Muscle layer of colon (tissue), 2 donors: Measurements from ENCODE around the gene APBA2.

Source experiments
- H3K27ac ChIP-seq: one replicate; pipeline ENCODE4 v1.7.0; 2013; ENCODE audit warnings: low read depth, mild to moderate bottlenecking, low read length, moderate library complexity
- H3K27me3 ChIP-seq, 2 donors: one replicate each; pipeline ENCODE4 v1.7.0; 2013; ENCODE audit warnings: low read length in 2 of 2, mild to moderate bottlenecking in 2 of 2; ENCODE audit not compliant: insufficient read depth in 2 of 2, control insufficient read depth in 1 of 2
- H3K36me3 ChIP-seq: one replicate; pipeline ENCODE4 v1.7.0; 2013; ENCODE audit warnings: mild to moderate bottlenecking, low read length; ENCODE audit not compliant: insufficient read depth
- H3K4me1 ChIP-seq: one replicate; pipeline ENCODE4 v1.7.0; 2013; ENCODE audit warnings: mild to moderate bottlenecking, low read length; ENCODE audit not compliant: insufficient read depth
- H3K4me3 ChIP-seq, 2 donors: one replicate each; pipeline ENCODE4 v1.7.0; 2013; ENCODE audit warnings: low read length in 2 of 2, low read depth in 1 of 2, mild to moderate bottlenecking in 1 of 2, moderate library complexity in 1 of 2
- H3K9ac ChIP-seq: one replicate; pipeline ENCODE4 v1.7.0; 2013; ENCODE audit warnings: low read length
- H3K9me3 ChIP-seq: one replicate; pipeline ENCODE4 v1.7.0; 2013; ENCODE audit warnings: mild to moderate bottlenecking, low read length
- donor health status: abdominal sarcoma.
- donor health status: Adenocarcinoma of cecum.

Gene APBA2

GRCh38 chr15:28880680-28881079 is 5.1 kb upstream of the APBA2 start:
- H3K9me3 ChIP-seq: no peaks in the 10 kb centered on the region
- H3K27ac ChIP-seq: no peak overlapping the region
- H3K27me3 ChIP-seq: peaks cover 5 to 12% of the 10 kb centered on the region in 2 donors
- no peaks in the 10 kb centered on the region for H3K4me1 ChIP-seq
- no peak overlapping the region for H3K4me3 ChIP-seq
- no peaks in the 10 kb centered on the region for H3K36me3 ChIP-seq
- H3K9ac ChIP-seq: no peak overlapping the region

GRCh38 chr15:28881170-28881569 is 4.6 kb upstream of the APBA2 start:
- H3K27ac ChIP-seq: no peak overlapping the region
- no peaks in the 10 kb centered on the region for H3K4me1 ChIP-seq
- H3K9ac ChIP-seq: no peak overlapping the region
- H3K4me3 ChIP-seq: no peak overlapping the region
- no peaks in the 10 kb centered on the region for H3K9me3 ChIP-seq
- H3K27me3 ChIP-seq: peaks cover 5 to 13% of the 10 kb centered on the region in 2 donors
- no peaks in the 10 kb centered on the region for H3K36me3 ChIP-seq

GRCh38 chr15:28881600-28881999 is 4.2 kb upstream of the APBA2 start:
- Histone ChIP-seq H3K36me3 (no peaks in the 10 kb centered on the region), H3K4me1 (no peaks in the 10 kb centered on the region), H3K9me3 (no peaks in the 10 kb centered on the region), H3K27me3 (peaks cover 5 to 15% of the 10 kb centered on the region in 2 donors), H3K27ac (no peak overlapping the region), H3K9ac (no peak overlapping the region), H3K4me3 (no peak overlapping the region)

GRCh38 chr15:28884151-28884940 is 1.4 kb upstream of the APBA2 start:
- no peaks in the 10 kb centered on the region for H3K36me3 ChIP-seq
- no peaks in the 10 kb centered on the region for H3K9me3 ChIP-seq
- no peak overlapping the region for H3K4me3 ChIP-seq
- H3K27me3 ChIP-seq: peaks cover 5 to 26% of the 10 kb centered on the region in 2 donors
- no peak overlapping the region for H3K27ac ChIP-seq
- H3K9ac ChIP-seq: no peak overlapping the region
- H3K4me1 ChIP-seq: no peaks in the 10 kb centered on the region

GRCh38 chr15:28885128-28885629 is 595 bp upstream of the APBA2 start:
- H3K4me1 ChIP-seq: no peaks in the 10 kb centered on the region
- no peak overlapping the region for H3K9ac ChIP-seq
- H3K9me3 ChIP-seq: no peaks in the 10 kb centered on the region
- peaks cover 5 to 26% of the 10 kb centered on the region in 2 donors for H3K27me3 ChIP-seq
- H3K36me3 ChIP-seq: no peaks in the 10 kb centered on the region
- no peak overlapping the region for H3K27ac ChIP-seq
- no peak overlapping the region for H3K4me3 ChIP-seq

- H3K4me1 ChIP-seq: no peaks in the 10 kb centered on the region
- H3K36me3 ChIP-seq: no peaks in the 10 kb centered on the region
- peaks cover 5 to 26% of the 10 kb centered on the region in 2 donors for H3K27me3 ChIP-seq
- H3K9me3 ChIP-seq: no peaks in the 10 kb centered on the region
- no peak overlapping the region for H3K4me3 ChIP-seq
- H3K9ac ChIP-seq: no peak overlapping the region
- H3K27ac ChIP-seq: no peak overlapping the region
Measured at GRCh38 chr15:28886431-28887338, 911 bp downstream of the APBA2 start.

GRCh38 chr15:28887339-28888174 is 1.8 kb downstream of the APBA2 start:
- H3K4me1 ChIP-seq: no peaks in the 10 kb centered on the region
- H3K36me3 ChIP-seq: no peaks in the 10 kb centered on the region
- no peak overlapping the region for H3K27ac ChIP-seq
- no peak overlapping the region for H3K4me3 ChIP-seq
- peaks cover 5 to 26% of the 10 kb centered on the region in 2 donors for H3K27me3 ChIP-seq
- no peaks in the 10 kb centered on the region for H3K9me3 ChIP-seq
- no peak overlapping the region for H3K9ac ChIP-seq

- Histone ChIP-seq H3K4me3 (no peak overlapping the region), H3K4me1 (no peaks in the 10 kb centered on the region), H3K9me3 (no peaks in the 10 kb centered on the region), H3K9ac (no peak overlapping the region), H3K27ac (no peak overlapping the region), H3K36me3 (no peaks in the 10 kb centered on the region), H3K27me3 (peaks cover 5 to 26% of the 10 kb centered on the region in 2 donors)
Measured at GRCh38 chr15:28888302-28888894, 2.6 kb downstream of the APBA2 start.

GRCh38 chr15:28888900-28889299 is 3.1 kb downstream of the APBA2 start:
- H3K27ac ChIP-seq: no peak overlapping the region
- no peak overlapping the region for H3K4me3 ChIP-seq
- H3K9me3 ChIP-seq: no peaks in the 10 kb centered on the region

GRCh38 chr15:28889346-28889745 is 3.6 kb downstream of the APBA2 start:
- Histone ChIP-seq H3K27ac (no peak overlapping the region), H3K4me1 (no peaks in the 10 kb centered on the region), H3K9ac (no peak overlapping the region), H3K4me3 (no peak overlapping the region), H3K9me3 (no peaks in the 10 kb centered on the region), H3K36me3 (no peaks in the 10 kb centered on the region), H3K27me3 (peaks cover 5 to 26% of the 10 kb centered on the region in 2 donors)

More at GRCh38 chr15:28888900-28889299, 3.1 kb downstream of the APBA2 start:
- H3K9ac ChIP-seq: no peak overlapping the region
- peaks cover 5 to 26% of the 10 kb centered on the region in 2 donors for H3K27me3 ChIP-seq
- H3K4me1 ChIP-seq: no peaks in the 10 kb centered on the region
- H3K36me3 ChIP-seq: no peaks in the 10 kb centered on the region
